ENCODE measurements around the gene BHLHE41. TPM values are rescaled to one million over a fixed set of nuclear protein-coding genes. Genes with fewer than 3 reads are reported as not detected.

The BHLHE41 gene
- total RNA-seq, 1 donor from 2014 or later, result 34.5 TPM

GRCh38 chr12:26156201-26156871, 31.5 kb upstream of the BHLHE41 start:
- peak overlapping the region; percentile 97 for H3K27ac Mint-ChIP-seq
- no peak for TF ChIP-seq CTCF (IDR thresholded peaks at IDR 0.05)
- intact Hi-C loops (cut with micrococcal nuclease), result loop anchor here (1.0 to 2.0 kb wide), 8 partner anchors 30 to 782 kb away; partner anchors contain the start of genes FGFR1OP2 and SSPN
- no peaks in the 10 kb centered on the region for H3K9me3 Mint-ChIP-seq
- DNase-seq (peak; percentile 35), ATAC-seq (ENCODE audit: low read depth) (peak; percentile 82)
- peak overlapping the region; percentile 78 for H3K4me3 Mint-ChIP-seq
- ChIA-PET CTCF (interaction anchor here (0.7 to 5.7 kb wide), 8 partner anchors 25 to 310 kb away, joined by 3 to 74 read pairs (median 4); partner anchors contain the start of gene BHLHE41), POLR2A (interaction anchor here (0.6 to 7.1 kb wide), 21 partner anchors 9 to 1461 kb away, joined by 3 to 189 read pairs (median 5); partner anchors contain the start of genes BHLHE41, ITPR2, MED21 and SSPN)
- H3K36me3 Mint-ChIP-seq (ENCODE audit: low read depth), result no peaks in the 10 kb centered on the region
- H3K27me3 Mint-ChIP-seq, result no peaks in the 10 kb centered on the region
- H3K4me1 Mint-ChIP-seq, result peaks cover 87% of the 10 kb centered on the region

DNA sequence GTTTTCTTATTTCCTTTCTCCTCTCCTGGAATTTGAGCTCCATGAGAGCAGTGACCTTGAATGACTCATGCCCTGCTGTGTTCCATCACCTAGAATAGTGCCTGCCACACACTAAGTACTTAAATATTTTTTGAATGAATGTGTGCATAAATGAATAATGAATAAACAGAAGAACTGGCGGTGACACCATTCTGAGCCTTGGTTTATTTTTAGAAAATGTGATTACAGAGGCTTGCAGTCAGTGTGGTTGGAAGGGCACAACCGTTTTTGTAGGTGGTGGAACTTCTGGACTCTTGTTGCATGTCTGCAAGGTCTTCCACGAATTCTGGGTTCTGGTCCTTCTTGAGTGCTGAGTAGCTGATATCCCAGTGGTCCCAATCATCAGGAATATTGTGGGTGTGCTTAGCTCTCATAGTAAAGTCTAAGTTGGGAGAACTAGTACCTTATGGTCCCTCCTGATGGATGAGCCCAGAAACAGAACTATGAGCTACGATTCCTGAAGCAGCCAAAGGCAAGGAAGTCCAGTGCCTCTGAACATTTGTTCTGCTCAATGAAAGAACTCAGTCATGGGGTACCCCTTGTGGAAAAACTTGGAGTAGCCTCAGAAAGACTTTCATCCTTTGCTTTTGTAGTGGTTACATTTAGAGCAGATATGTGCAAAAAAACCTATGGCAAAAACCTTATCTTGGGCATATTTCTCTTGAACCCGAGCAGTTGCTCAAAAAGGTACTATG, 28.8 kb upstream of the BHLHE41 start:
- TF ChIP-seq CTCF (IDR thresholded peaks at IDR 0.05), result no peak
- no peak for DNase-seq
- Mint-ChIP-seq H3K27ac (peak overlapping the region; percentile 27), H3K36me3 (ENCODE audit: low read depth) (peaks cover 2% of the 10 kb centered on the region), H3K4me3 (no peak overlapping the region), H3K4me1 (peaks cover 77% of the 10 kb centered on the region), H3K9me3 (no peaks in the 10 kb centered on the region), H3K27me3 (no peaks in the 10 kb centered on the region)
- CTCF ChIA-PET, result interaction anchor here (2.2 to 5.7 kb wide), 2 partner anchors 26 to 32 kb away, joined by 7 to 74 read pairs; partner anchors contain the start of gene BHLHE41
- intact Hi-C loops (cut with micrococcal nuclease), result no loop called here
- POLR2A ChIA-PET, result interaction anchor here (1.1 to 7.1 kb wide), 2 partner anchors 26 to 32 kb away, joined by 3 to 189 read pairs; partner anchors contain the start of gene BHLHE41
- ATAC-seq (ENCODE audit: low read depth), result no peak

DNA sequence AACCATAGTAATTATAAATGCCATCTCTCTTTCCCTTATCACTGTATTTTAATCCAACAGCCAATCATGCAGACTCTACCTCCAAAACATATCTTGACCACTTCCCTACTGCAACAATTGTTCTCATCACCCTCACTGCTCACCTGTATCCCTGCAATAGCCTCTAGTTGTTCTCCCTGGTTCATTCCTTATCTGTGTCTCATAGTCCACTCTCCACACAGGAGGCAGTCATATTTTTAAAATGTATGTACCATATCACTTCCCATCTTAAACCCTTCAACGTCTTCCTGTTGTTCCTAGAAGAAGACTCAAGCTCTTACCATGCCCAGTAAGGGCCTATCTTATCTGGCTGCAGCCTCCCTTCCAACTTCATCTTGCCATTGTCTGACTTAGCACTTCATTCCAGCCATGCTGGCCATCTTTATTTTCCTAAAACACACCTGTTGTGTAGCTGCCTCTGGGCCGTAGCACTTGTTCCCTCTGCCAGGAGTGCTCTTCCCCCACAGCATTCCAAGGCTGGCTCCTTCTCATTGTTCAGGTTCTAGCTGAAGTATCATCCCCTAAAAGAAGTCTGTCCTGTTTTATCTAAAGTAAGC, 27.8 kb upstream of the BHLHE41 start:
- ChIA-PET CTCF (interaction anchor here (2.2 kb wide), 1 partner anchor 25 kb away, joined by 7 read pairs; no protein-coding TSS in a partner anchor), POLR2A (interaction anchor here (1.1 to 7.1 kb wide), 2 partner anchors 25 to 31 kb away, joined by 3 to 189 read pairs; partner anchors contain the start of gene BHLHE41)
- no peak for DNase-seq
- TF ChIP-seq CTCF (IDR thresholded peaks at IDR 0.05), result no peak
- Mint-ChIP-seq H3K27ac (peak overlapping the region; percentile 26), H3K9me3 (no peaks in the 10 kb centered on the region), H3K36me3 (ENCODE audit: low read depth) (peaks cover 2% of the 10 kb centered on the region), H3K4me1 (peaks cover 67% of the 10 kb centered on the region), H3K4me3 (no peak overlapping the region), H3K27me3 (no peaks in the 10 kb centered on the region)
- no peak for ATAC-seq (ENCODE audit: low read depth)
- intact Hi-C loops (cut with micrococcal nuclease), result no loop called here

- POLR2A ChIA-PET, result interaction anchor here (1.1 kb wide), 1 partner anchor 28 kb away, joined by 3 read pairs; no protein-coding TSS in a partner anchor
- no peak for ATAC-seq (ENCODE audit: low read depth)
- peaks cover 50% of the 10 kb centered on the region for H3K4me1 Mint-ChIP-seq
Observed at GRCh38 chr12:26150736-26151450, 26.1 kb upstream of the BHLHE41 start.

More at GRCh38 chr12:26150736-26151450, 26.1 kb upstream of the BHLHE41 start:
- H3K36me3 Mint-ChIP-seq (ENCODE audit: low read depth), result peaks cover 2% of the 10 kb centered on the region
- H3K9me3 Mint-ChIP-seq, result no peaks in the 10 kb centered on the region
- H3K27me3 Mint-ChIP-seq, result no peaks in the 10 kb centered on the region
- TF ChIP-seq CTCF (IDR thresholded peaks at IDR 0.05), result no peak
- no peak overlapping the region for H3K4me3 Mint-ChIP-seq
- intact Hi-C loops (cut with micrococcal nuclease), result no loop called here
- peak overlapping the region; percentile 18 for H3K27ac Mint-ChIP-seq
- CTCF ChIA-PET, result interaction anchor here (0.6 to 1.5 kb wide), 5 partner anchors 22 to 138 kb away, joined by 3 to 6 read pairs (median 3); no protein-coding TSS in a partner anchor
- DNase-seq, result no peak
